ENCODE measurements around the gene PLEKHM3.

DNA sequence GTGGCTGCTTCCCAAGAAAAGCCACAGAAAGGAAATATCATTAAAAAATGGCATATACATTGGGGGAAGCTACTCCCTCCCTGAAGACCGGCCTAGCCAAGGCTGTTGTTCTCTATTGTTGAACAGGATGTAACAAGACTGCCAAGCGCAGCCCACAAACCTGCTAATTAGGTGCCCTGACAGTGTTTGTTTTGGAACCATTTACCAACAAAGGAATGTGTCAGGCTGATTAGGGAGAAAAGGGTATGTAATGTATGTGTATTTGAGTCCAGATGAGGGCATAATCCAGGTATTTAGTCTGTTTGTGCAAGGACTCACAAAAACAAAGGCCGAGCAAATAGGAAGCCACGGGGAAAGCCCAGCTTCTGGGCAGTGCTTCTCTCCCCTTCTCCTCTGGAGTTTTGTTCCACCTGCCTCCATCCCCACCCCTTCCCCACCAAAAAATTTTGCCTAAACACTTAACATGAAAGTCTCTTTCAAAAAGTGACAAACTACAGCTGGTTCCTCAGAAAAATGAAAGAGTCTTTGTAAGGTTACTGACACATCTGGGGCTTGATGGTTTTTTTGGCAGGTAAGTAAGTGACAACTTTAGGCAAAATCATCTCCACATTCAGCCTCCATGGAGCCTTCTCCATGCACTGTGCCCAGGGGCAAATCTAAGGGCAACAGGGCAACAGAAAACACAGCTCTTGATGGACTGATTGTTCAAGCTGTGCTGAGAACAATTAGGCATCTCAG is 177.4 kb downstream of the PLEKHM3 start:
- TF ChIP-seq, protein P1, sequence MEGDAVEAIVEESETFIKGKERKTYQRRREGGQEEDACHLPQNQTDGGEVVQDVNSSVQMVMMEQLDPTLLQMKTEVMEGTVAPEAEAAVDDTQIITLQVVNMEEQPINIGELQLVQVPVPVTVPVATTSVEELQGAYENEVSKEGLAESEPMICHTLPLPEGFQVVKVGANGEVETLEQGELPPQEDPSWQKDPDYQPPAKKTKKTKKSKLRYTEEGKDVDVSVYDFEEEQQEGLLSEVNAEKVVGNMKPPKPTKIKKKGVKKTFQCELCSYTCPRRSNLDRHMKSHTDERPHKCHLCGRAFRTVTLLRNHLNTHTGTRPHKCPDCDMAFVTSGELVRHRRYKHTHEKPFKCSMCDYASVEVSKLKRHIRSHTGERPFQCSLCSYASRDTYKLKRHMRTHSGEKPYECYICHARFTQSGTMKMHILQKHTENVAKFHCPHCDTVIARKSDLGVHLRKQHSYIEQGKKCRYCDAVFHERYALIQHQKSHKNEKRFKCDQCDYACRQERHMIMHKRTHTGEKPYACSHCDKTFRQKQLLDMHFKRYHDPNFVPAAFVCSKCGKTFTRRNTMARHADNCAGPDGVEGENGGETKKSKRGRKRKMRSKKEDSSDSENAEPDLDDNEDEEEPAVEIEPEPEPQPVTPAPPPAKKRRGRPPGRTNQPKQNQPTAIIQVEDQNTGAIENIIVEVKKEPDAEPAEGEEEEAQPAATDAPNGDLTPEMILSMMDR (conservative IDR thresholded peaks at IDR 0.05; ENCODE audit: low read depth, low read length) = no peak
- no peak for TF ChIP-seq EZH2 (IDR thresholded peaks at IDR 0.05; ENCODE audit: borderline replicate concordance, low read depth, low read length, poor library complexity, severe bottlenecking)

Measured in A673 (cell line).